Endothelial cell of umbilical vein (primary cell): ENCODE data around the gene INHBE.

ENCODE experiments used
- CTCF ChIP-seq, 2 donors: IDR thresholded peaks; 1 replicate in 1 of 2; 2 replicates in 1 of 2; pipeline ENCODE4 v1.5.1; 2011; ENCODE audit warnings: low read length in 2 of 2, mild to moderate bottlenecking in 2 of 2, moderate library complexity in 2 of 2, control low read depth in 1 of 2, inconsistent platforms in 1 of 2, low read depth in 1 of 2; ENCODE audit not compliant: insufficient read depth in 1 of 2; ENCODE audit errors: extremely low read depth in 1 of 2
- GATA2 ChIP-seq: IDR thresholded peaks from 2 replicates; pipeline ENCODE4 v1.7.0; 2011; ENCODE audit warnings: low read depth, mild to moderate bottlenecking, moderate library complexity, mixed read lengths, low read length; ENCODE audit not compliant: insufficient read length, insufficient read depth
- MAX ChIP-seq: IDR thresholded peaks from 2 replicates; pipeline ENCODE4 v1.6.1; 2011; ENCODE audit not compliant: insufficient read depth, insufficient read length
- POLR2A ChIP-seq: IDR thresholded peaks from 2 replicates; pipeline ENCODE4 v1.6.1; 2012; ENCODE audit warnings: low read depth, mild to moderate bottlenecking, control low read depth, low read length
- POLR2AphosphoS5 ChIP-seq: IDR thresholded peaks from 2 replicates; pipeline ENCODE4 v1.6.1; 2012; ENCODE audit warnings: low read depth, mild to moderate bottlenecking, control low read depth, low read length, moderate library complexity; ENCODE audit not compliant: insufficient read depth

GRCh38 chr12:57461917-57462250 lies 6.8 kb downstream of the INHBE start:
- no peak for TF ChIP-seq POLR2A
- TF ChIP-seq MAX = no peak
- no peak for TF ChIP-seq CTCF (IDR thresholded peaks at IDR 0.05; ENCODE audit: extremely low read depth in 1 of 2, insufficient read depth in 1 of 2, low read depth in 1 of 2, low read length in 2 of 2)
- no peak for TF ChIP-seq POLR2AphosphoS5
- no peak for TF ChIP-seq GATA2
